HG03108 (cell line): ENCODE results near the gene SLC25A38.
"Not testable (repeated sequence)": the region's sequence is repeated elsewhere in the genome, so short reads cannot be mapped to it uniquely, and the experiment has no call there.

Experiments
- ATAC-seq: cut with Tn5 transposase; IDR thresholded peaks from one replicate; pipeline ENCODE4 v1.9.1; 2021; ENCODE audit warnings: moderate library complexity; ENCODE audit not compliant: unreplicated experiment

The SLC25A38 gene, protein sequence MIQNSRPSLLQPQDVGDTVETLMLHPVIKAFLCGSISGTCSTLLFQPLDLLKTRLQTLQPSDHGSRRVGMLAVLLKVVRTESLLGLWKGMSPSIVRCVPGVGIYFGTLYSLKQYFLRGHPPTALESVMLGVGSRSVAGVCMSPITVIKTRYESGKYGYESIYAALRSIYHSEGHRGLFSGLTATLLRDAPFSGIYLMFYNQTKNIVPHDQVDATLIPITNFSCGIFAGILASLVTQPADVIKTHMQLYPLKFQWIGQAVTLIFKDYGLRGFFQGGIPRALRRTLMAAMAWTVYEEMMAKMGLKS

GRCh38 chr3:39383045-39383880 lies at the start of gene SLC25A38:
TSS of gene SLC25A38 (plus strand) at chr3:39383370. CDS start at chr3:39383725, 355 bp downstream.
- peak; percentile 66 for ATAC-seq

GRCh38 chr3:39333607-39334006 lies 49.6 kb upstream of the SLC25A38 start:
- no peak for ATAC-seq

- no peak for ATAC-seq
These were observed 49.0 kb upstream of the SLC25A38 start for GRCh38 chr3:39334205-39334604.

DNA sequence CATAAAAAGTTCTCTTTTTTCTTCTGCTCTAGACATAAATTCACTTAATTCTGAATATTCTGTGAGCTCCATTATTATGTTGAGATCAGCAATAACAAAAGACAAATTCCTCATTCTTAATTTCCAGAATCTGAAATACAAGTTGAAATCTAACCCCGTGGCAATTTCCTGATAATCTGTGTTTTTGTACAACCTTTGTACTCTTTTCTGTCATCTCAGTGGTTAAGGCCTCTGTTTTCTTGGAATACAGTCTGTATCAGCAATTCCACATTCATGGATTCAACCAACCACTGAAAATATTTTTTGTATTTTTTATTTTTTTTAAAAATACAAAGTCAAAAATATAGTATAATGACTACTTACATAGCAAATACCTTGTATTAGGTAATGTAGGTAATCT lies 45.0 kb upstream of the SLC25A38 start:
- ATAC-seq = no peak

GRCh38 chr3:39339086-39339485 lies 44.1 kb upstream of the SLC25A38 start:
- ATAC-seq = no peak

GRCh38 chr3:39343076-39343717 lies 40.0 kb upstream of the SLC25A38 start:
- no peak for ATAC-seq

GRCh38 chr3:39343760-39344159 lies 39.4 kb upstream of the SLC25A38 start:
- no peak for ATAC-seq

DNA sequence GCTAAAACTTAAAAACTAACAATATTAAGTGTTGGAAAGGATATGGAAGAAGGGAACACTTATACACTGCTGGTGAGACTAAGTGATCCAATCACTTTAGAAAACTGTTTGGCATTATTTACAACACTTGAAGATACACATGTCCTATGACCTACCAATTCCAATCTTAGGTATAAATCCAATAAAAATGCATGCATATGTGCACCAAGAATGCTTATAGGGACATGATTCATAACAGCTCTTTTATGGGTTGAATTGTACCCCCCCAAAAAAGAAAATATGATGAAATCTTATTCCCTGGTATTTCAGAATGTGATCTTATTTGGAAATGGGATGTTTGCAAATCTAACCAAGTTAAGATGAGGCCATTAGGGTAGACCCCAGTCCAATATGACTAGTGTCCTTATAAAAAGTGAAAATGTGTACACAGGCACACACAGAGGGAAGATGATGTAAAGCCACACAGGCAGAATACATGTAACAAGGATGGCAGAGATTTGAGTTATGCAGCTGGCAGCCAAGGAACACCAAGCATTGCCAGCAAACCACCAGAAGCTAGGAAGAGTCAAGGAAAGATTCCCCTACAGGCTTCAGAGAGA lies 38.3 kb upstream of the SLC25A38 start:
- no peak for ATAC-seq

GRCh38 chr3:39346785-39347585 lies 36.2 kb upstream of the SLC25A38 start:
- peak; percentile 84 for ATAC-seq

GRCh38 chr3:39347586-39347876 lies 35.6 kb upstream of the SLC25A38 start:
- ATAC-seq = peak; percentile 12

GRCh38 chr3:39349080-39349479 lies 34.1 kb upstream of the SLC25A38 start:
- ATAC-seq = no peak

DNA sequence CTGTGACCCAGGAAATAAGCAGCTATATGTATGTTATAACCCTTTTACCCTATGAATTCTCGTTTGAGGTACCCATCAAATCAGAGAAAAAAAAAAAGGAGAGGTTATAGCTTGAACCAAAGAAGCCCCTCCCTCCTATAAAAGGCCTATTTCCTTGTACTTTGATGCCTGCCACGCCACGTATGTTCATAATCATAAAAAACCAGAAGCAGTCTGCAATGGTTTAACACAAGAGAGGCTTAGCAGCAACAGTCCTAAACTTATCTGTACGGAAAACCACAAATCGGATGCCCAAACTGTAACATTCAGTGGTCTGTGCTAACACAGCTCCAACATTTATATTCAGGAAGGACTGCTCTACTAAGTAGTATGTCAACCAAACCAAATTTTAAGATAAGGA lies 32.5 kb upstream of the SLC25A38 start:
- ATAC-seq = no peak

DNA sequence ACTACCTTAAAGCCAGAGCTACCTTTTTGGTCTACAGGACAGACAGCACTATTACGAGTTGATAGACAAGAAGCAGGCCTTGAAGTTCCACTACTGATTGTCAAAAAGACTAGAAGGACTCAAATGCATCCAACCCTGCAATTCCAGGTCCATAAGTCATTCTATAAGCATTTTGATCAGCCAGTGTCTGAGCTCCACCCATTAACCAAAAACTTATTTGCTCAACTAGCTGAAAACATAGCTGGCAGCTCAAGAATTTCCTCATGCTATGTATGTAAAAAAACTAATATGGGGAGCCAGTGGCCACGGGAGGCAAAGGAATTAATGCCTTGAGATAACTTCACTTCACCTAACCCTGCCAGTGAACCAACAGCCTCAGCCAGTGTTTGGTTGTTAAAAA lies 32.0 kb upstream of the SLC25A38 start:
- ATAC-seq = not testable (repeated sequence)

- not testable (repeated sequence) for ATAC-seq
These were observed 29.8 kb upstream of the SLC25A38 start for GRCh38 chr3:39353168-39353927.

- no peak for ATAC-seq
These were observed 24.8 kb upstream of the SLC25A38 start for GRCh38 chr3:39358333-39358732.

DNA sequence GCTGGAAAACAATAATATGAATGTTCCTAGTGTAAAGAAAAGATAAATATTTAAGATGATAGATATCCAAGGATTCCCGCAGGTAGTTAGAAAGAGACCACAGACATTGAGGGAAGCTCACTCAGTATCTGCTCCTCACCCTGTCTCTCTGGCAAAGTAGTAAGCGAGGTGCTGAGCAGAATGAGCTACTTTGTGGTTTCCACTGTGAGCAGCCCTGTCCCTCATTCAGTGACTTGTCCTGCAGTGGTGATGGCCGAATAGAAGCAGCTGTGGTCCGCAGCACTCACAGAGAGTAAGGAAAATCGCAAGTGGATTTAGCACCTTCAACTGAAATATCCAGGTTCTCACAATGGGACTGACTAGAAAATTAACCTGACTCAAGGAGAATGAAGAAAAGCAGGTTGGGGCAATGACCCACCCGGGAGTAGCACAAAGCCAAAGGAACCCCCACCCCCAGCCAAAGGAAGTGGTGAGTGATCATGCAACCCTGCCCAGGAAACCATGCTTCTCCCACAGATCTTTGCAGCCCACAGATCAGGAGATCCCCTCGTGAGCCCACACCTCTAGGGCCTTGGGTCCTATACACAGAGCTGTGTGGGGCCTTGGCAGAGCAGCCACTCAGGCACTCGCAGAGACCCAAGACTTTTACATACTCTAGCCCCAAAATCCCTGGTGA lies 21.8 kb upstream of the SLC25A38 start:
- no peak for ATAC-seq

DNA sequence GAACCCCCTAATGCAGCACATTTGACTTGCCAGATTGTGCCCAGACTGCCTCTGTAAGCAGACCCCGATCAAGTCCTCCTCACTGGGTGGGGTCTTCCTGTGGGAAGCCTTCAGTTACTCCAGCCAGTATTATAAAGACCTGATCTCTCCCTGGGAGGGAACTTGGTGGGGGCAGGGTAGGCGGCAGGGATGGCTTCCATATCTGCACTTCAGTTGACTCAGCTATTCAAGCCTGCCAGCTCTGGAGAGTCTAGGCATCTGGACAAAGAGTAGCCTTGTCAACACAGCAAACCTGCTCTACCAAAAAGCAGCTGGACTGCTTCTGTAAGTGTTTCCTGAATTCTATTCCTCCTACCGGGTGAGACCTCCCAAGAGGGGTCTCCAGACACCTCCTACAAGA lies 21.0 kb upstream of the SLC25A38 start:
- no peak for ATAC-seq

GRCh38 chr3:39362812-39363211 lies 20.4 kb upstream of the SLC25A38 start:
- ATAC-seq = no peak

- not testable (repeated sequence) for ATAC-seq
These were observed 12.7 kb upstream of the SLC25A38 start for GRCh38 chr3:39370450-39370849.
